IMR-90 (cell line): ENCODE measurements around the gene ACAD9. TPM values are rescaled to one million over a fixed set of nuclear protein-coding genes. Genes with fewer than 3 reads are reported as not detected.

Experiments used
- ATAC-seq: fragments of 200-7000 bp; cut with Tn5 transposase; 2 replicates; pipeline ENCODE4 v1.9.1; 2020; ENCODE audit warnings: low read depth, mild to moderate bottlenecking, moderate library complexity
- BruUV-seq: library from RNA; stranded (reverse); fragments of 400-500 nt; replicated peaks from 2 replicates; lab custom pipeline; 2021; lab: Mats Ljungman, UMichigan
- CTCF ChIA-PET: fragments of 300-600 bp; formaldehyde crosslinking; extraction: SDS; loops from one replicate; lab custom pipeline; 2021; ENCODE audit warnings: antibody characterized with exemption; lab: Yijun Ruan, JAX
- POLR2A ChIA-PET: fragments of 300-600 bp; sonication (Branson Sonifier 250); formaldehyde crosslinking; loops from one replicate; lab custom pipeline; 2022; ENCODE audit warnings: antibody characterized with exemption; ENCODE audit not compliant: unreplicated experiment; lab: Charles Lee
- DNase-seq: peaks from one replicate; pipeline ENCODE4 v3.0.0; 2013
- H2AFZ ChIP-seq: replicated peaks from 2 replicates; pipeline ENCODE3; 2013; ENCODE audit warnings: low read length, mild to moderate bottlenecking; ENCODE audit not compliant: poor library complexity
- H2AK5ac ChIP-seq: 2 replicates; pipeline ENCODE4 v1.6.1; 2013; ENCODE audit warnings: low read depth, low read length, inconsistent platforms
- H2AK9ac ChIP-seq: replicated peaks from 2 replicates; pipeline ENCODE3; 2013; ENCODE audit warnings: mild to moderate bottlenecking, low read depth, low read length, moderate library complexity; ENCODE audit not compliant: poor library complexity
- H2BK120ac ChIP-seq: 2 replicates; pipeline ENCODE4 v1.6.1; 2013; ENCODE audit warnings: low read depth, low read length, inconsistent platforms
- H2BK15ac ChIP-seq: 3 replicates; pipeline ENCODE4 v1.6.1; 2013; ENCODE audit warnings: low read depth, low read length, inconsistent platforms
- H2BK20ac ChIP-seq: 2 replicates; pipeline ENCODE4 v1.6.1; 2013; ENCODE audit warnings: low read depth, mild to moderate bottlenecking, inconsistent platforms, low read length, moderate library complexity
- H2BK5ac ChIP-seq: 2 replicates; pipeline ENCODE4 v1.6.1; 2013; ENCODE audit warnings: mild to moderate bottlenecking, low read depth, low read length, inconsistent platforms; ENCODE audit not compliant: poor library complexity, severe bottlenecking
- H3K14ac ChIP-seq: replicated peaks from 2 replicates; pipeline ENCODE4 v1.6.1; 2013; ENCODE audit warnings: low read depth, low read length, inconsistent platforms
- H3K18ac ChIP-seq: 2 replicates; pipeline ENCODE4 v1.6.1; 2013; ENCODE audit warnings: low read depth, low read length, control low read depth
- H3K23ac ChIP-seq: 2 replicates; pipeline ENCODE4 v1.6.1; 2013; ENCODE audit warnings: low read depth, low read length, inconsistent platforms
- H3K27ac ChIP-seq: 2 replicates; pipeline ENCODE4 v1.5.1; 2013; ENCODE audit warnings: mild to moderate bottlenecking, control low read depth, low read length; ENCODE audit not compliant: insufficient read depth
- H3K27me3 ChIP-seq: 2 replicates; pipeline ENCODE4 v1.6.1; 2013; ENCODE audit warnings: low read length; ENCODE audit not compliant: control insufficient read depth, insufficient read depth
- H3K36me3 ChIP-seq: 2 replicates; pipeline ENCODE4 v1.6.1; 2013; ENCODE audit warnings: low read length, mixed read lengths; ENCODE audit not compliant: control insufficient read depth, insufficient read depth
- H3K4ac ChIP-seq: 2 replicates; pipeline ENCODE4 v1.6.1; 2013; ENCODE audit warnings: low read depth, low read length, inconsistent platforms
- H3K4me1 ChIP-seq: 2 replicates; pipeline ENCODE4 v1.6.1; 2013; ENCODE audit warnings: low read length, mixed read lengths; ENCODE audit not compliant: control insufficient read depth, insufficient read depth
- H3K4me2 ChIP-seq: 2 replicates; pipeline ENCODE4 v1.6.1; 2013; ENCODE audit warnings: low read depth, mild to moderate bottlenecking, control low read depth, low read length, moderate library complexity
- H3K4me3 ChIP-seq: 2 replicates; pipeline ENCODE4 v1.5.1; 2013; ENCODE audit warnings: low read depth, mild to moderate bottlenecking, control low read depth, low read length, moderate library complexity; ENCODE audit not compliant: insufficient read depth
- H3K56ac ChIP-seq: 2 replicates; pipeline ENCODE4 v1.6.1; 2013; ENCODE audit warnings: low read length, inconsistent platforms; ENCODE audit not compliant: insufficient read depth; ENCODE audit errors: extremely low read depth
- H3K79me1 ChIP-seq, 2 experiments: 2 replicates each; pipeline ENCODE4 v1.6.1; 2013; ENCODE audit warnings: low read length in 2 of 2, inconsistent platforms in 1 of 2, low read depth in 1 of 2
- H3K9ac ChIP-seq: 2 replicates; pipeline ENCODE4 v1.6.1; 2013; ENCODE audit warnings: low read depth, low read length, control low read depth
- H3K9me1 ChIP-seq: 2 replicates; pipeline ENCODE4 v1.6.1; 2013; ENCODE audit warnings: low read length, inconsistent platforms; ENCODE audit not compliant: insufficient read depth
- H3K9me3 ChIP-seq: 2 replicates; pipeline ENCODE4 v1.6.1; 2013; ENCODE audit warnings: low read length; ENCODE audit not compliant: control insufficient read depth, insufficient read depth
- H4K20me1 ChIP-seq: 2 replicates; pipeline ENCODE4 v1.6.1; 2013; ENCODE audit warnings: low read length, inconsistent platforms; ENCODE audit not compliant: insufficient read depth
- H4K5ac ChIP-seq: 2 replicates; pipeline ENCODE4 v1.6.1; 2013; ENCODE audit warnings: mild to moderate bottlenecking, low read depth, low read length, control low read depth
- H4K8ac ChIP-seq, 2 experiments: 2 replicates each; pipeline ENCODE4 v1.6.1; 2013; ENCODE audit warnings: low read depth in 2 of 2, low read length in 2 of 2, control low read depth in 1 of 2, inconsistent platforms in 1 of 2
- H4K91ac ChIP-seq: 2 replicates; pipeline ENCODE4 v1.6.1; 2013; ENCODE audit warnings: low read depth, low read length, inconsistent platforms; ENCODE audit not compliant: insufficient read depth
- POLR2A ChIP-seq: IDR thresholded peaks from 2 replicates; pipeline ENCODE4 v1.6.1; 2012; ENCODE audit warnings: mild to moderate bottlenecking, low read depth, low read length
- WGBS, 2 experiments: methylation state at CpG; one replicate each; pipeline versions ENCODE4 v1.1.5 to v1.1.7; 2013; ENCODE audit warnings: missing lambda C conversion rate in 2 of 2; ENCODE audit not compliant: insufficient read length in 1 of 2; ENCODE audit errors: extremely low coverage in 2 of 2; 5-methylcytosine and 5-hydroxymethylcytosine counted together
- dilution Hi-C: fragments of 300-500 bp; cut with HindIII; formaldehyde crosslinking; loops from one replicate; pipeline ENCODE4 v1.14.3; 2018; ENCODE audit warnings: low sequenced_read_pairs; ENCODE audit not compliant: unreplicated experiment
- in situ Hi-C: fragments of 300-500 bp; cut with MboI; formaldehyde crosslinking; loops from 3 replicates; pipeline ENCODE4 v1.14.3; 2019; ENCODE audit warnings: low sequenced_read_pairs, inconsistent platforms, mixed read lengths
- intact Hi-C: fragments of 100-400 bp; cut with micrococcal nuclease; formaldehyde crosslinking; loops from 2 replicates; pipeline ENCODE4 v1.10.0; 2022
- polyA plus RNA-seq, 3 experiments: library from polyadenylated mRNA; depleted of rRNA; stranded (reverse); fragments of >200 nt; gene quantifications; 2 replicates each; pipeline ENCODE4 v1.2.3, GENCODE V29; 2012; ENCODE audit warnings: low replicate concordance in 1 of 3
- total RNA-seq: library from RNA; depleted of rRNA; stranded (reverse); fragments of >200 nt; gene quantifications from 2 replicates; pipeline ENCODE4 v1.2.3, GENCODE V29; 2012

Gene ACAD9
- total and polyA plus RNA-seq, 2 of the 4 experiments (the other 2 are of a cell fraction) = 31.2 to 41.3 TPM

- Histone ChIP-seq H4K91ac (no peak overlapping the region), H3K14ac (no peak overlapping the region), H2BK20ac (no peak overlapping the region), H3K56ac (no peak overlapping the region), H4K20me1 (no peaks in the 10 kb centered on the region), H2BK120ac (no peak overlapping the region), H3K36me3 (no peaks in the 10 kb centered on the region), H4K8ac (no peak overlapping the region), H2AK9ac (no peak overlapping the region), H3K18ac (no peak overlapping the region), H3K9me1 (no peaks in the 10 kb centered on the region), H3K27ac (no peak overlapping the region), H2AK5ac (no peak overlapping the region), H3K4me1 (no peaks in the 10 kb centered on the region), H3K9me3 (no peaks in the 10 kb centered on the region), H3K4me2 (no peak overlapping the region), H3K23ac (no peak overlapping the region), H2BK15ac (no peak overlapping the region), H3K9ac (no peak overlapping the region), H3K4ac (no peak overlapping the region), H2BK5ac (no peak overlapping the region), H3K27me3 (peaks cover 6% of the 10 kb centered on the region; the same call in 1 of the 2 replicates), H3K79me1 (no peaks in the 10 kb centered on the region), H4K5ac (no peak overlapping the region), H3K4me3 (no peak overlapping the region), H2AFZ (no peak overlapping the region)
- intact Hi-C loops (no loop called here), dilution Hi-C loops (no loop called here), in situ Hi-C loops (no loop called here)
- CTCF ChIA-PET = no interaction called here
- DNase-seq (no peak), ATAC-seq (no peak)
- POLR2A ChIA-PET = no interaction called here
- TF ChIP-seq POLR2A = no peak
- no TSS peak for BruUV-seq
- 100% methylated on average over 1 of the region's 4 CpGs; no CpG with 5 or more reads in 1 of the 2 experiments for WGBS, 2 experiments
Observed at GRCh38 chr3:128872282-128872681, 7.1 kb upstream of the ACAD9 start.
